NOMO-1 treated with DMSO at 0.1 percent for 48 hours (cell line): ENCODE results near the gene FHIT.

ENCODE experiments used
- DNase-seq: peaks from one replicate; lab custom pipeline; 2025; ENCODE audit not compliant: unreplicated experiment; lab: John Stamatoyannopoulos, UW

Gene FHIT

GRCh38 chr3:59710554-59710953, 1540.7 kb downstream of the FHIT start:
- no peak for DNase-seq

- peak; percentile 91 for DNase-seq
Measured at GRCh38 chr3:59709702-59710553, 1541.3 kb downstream of the FHIT start.

GRCh38 chr3:59708202-59708601, 1543.0 kb downstream of the FHIT start:
- no peak for DNase-seq

GRCh38 chr3:59704292-59704691, 1547.0 kb downstream of the FHIT start:
- DNase-seq, result no peak

- no peak for DNase-seq
Measured at GRCh38 chr3:59699648-59700320, 1551.5 kb downstream of the FHIT start.
